Stimulated activated CD8-positive, alpha-beta memory T cell treated with anti-CD3 and anti-CD28 coated beads, Interleukin-7, amount 100 ng/mL, for 48 hours (primary cell): ENCODE measurements around the gene EDIL3.
"Not testable (repeated sequence)": the region's sequence is repeated elsewhere in the genome, so short reads cannot be mapped to it uniquely, and the experiment has no call there.

Experiments used
- DNase-seq, 2 donors: peaks; one replicate each; pipeline ENCODE4 v3.0.0-alpha.2; 2020; ENCODE audit warnings: low read depth in 1 of 2; ENCODE audit errors: extremely low read depth in 1 of 2

EDIL3 gene

GRCh38 chr5:84191281-84191680, 193.4 kb downstream of the EDIL3 start:
- no peak for DNase-seq

GRCh38 chr5:84184857-84185256, 199.8 kb downstream of the EDIL3 start:
- DNase-seq: no peak

DNA sequence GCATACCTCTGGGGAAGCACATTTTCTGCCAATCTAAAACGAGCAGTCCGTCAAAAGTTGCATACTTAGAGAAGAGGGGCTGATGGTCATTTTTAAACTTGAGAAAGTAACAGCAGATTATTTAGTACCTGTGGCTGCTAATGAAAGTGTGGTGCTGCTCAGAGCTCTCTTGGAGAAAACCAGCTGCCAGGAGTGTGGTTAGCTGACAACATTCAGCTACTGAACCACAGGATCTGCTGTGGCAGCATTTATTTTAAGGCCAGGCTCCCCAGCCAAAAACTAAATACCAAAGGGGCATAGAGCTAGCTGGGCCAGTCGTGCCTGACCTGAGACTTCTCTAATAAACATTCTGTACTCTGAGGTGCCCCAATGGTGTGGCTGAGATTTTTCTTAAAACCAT, 203.6 kb downstream of the EDIL3 start:
- DNase-seq: no peak

- DNase-seq: no peak
Observed at GRCh38 chr5:84168841-84169240, 215.8 kb downstream of the EDIL3 start.

- DNase-seq: no peak
Observed at GRCh38 chr5:84163671-84164070, 221.0 kb downstream of the EDIL3 start.

GRCh38 chr5:84162695-84163094, 222.0 kb downstream of the EDIL3 start:
- no peak for DNase-seq

DNA sequence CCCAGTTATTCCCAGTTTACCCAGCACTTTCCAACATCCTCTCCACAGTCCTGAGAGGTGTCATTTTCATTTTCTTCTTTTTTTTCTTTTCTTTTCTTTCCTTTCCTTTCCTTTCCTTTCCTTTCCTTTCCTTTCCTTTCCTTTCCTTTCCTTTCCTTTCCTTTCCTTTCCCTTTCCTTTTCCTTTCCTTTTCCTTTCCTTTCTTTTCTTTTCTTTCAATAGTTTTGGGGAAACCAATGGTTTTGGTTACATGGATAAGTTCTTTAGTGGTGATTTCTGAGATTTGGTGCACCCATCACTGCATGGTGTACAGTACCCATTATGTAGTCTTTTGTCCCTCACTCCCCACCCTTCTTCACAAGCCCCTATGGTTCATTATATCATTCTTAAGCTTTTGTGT, 224.0 kb downstream of the EDIL3 start:
- DNase-seq: not testable (repeated sequence)

DNA sequence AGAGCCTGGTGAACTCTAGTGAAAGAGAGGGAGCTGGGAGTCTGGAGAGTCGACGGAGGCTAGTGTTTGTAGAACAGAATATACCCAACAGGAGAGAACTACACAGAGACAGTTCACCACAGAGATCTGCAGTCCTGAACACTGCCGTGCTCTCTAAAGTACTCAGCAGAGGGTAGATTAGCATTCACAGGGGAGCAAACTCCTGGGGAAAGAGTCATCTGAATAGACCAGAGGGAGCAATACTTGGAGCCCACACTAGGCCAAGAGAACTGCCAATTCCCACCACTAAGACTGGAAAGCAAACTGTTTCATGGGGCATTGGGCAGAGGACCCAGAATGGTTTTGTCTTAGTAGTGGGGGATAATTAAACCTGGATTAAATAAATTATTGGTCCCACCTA, 235.6 kb downstream of the EDIL3 start:
- no peak for DNase-seq

DNA sequence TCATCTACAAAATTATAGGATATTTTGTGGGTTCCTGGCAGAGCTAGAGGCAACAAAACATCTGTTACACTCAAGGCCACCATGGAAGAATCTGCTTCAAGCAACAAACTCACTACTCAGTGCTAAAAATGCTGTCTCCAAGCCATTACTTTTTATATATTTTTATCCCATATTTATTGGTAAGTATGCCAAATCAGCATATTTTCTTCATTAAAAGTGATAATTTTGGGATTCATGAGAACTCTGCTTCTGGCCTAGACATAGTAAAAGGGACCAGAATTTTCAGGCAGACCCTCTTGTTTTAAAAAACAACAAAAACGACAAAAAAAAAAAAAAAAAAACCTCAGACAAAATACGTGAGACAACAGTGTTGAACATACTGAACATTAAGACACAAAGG, 236.0 kb downstream of the EDIL3 start:
- DNase-seq: no peak

GRCh38 chr5:84137541-84137940, 247.1 kb downstream of the EDIL3 start:
- DNase-seq: no peak

DNA sequence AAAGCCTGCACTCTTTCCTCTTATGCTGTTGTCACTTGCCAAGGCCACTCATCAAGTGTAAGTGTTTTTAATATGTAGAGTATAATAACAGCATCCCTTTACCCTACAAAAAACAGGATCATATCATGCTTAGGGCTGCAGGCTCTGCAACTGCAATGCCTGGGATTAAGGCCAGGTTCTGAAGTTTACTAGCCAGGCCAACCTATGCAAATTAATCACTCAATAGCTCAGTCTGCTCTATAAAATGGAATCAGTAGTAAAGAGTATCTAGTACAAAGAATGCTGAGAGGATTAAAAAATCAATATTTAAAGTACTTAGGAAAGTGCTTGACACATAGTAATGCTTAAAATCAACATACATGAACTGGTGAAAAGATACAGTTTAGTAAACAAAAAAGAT, 253.3 kb downstream of the EDIL3 start:
- no peak for DNase-seq

- DNase-seq: no peak
Observed at GRCh38 chr5:84130006-84130580, 254.6 kb downstream of the EDIL3 start.

- no peak for DNase-seq
Observed at GRCh38 chr5:84125216-84125615, 259.5 kb downstream of the EDIL3 start.

DNA sequence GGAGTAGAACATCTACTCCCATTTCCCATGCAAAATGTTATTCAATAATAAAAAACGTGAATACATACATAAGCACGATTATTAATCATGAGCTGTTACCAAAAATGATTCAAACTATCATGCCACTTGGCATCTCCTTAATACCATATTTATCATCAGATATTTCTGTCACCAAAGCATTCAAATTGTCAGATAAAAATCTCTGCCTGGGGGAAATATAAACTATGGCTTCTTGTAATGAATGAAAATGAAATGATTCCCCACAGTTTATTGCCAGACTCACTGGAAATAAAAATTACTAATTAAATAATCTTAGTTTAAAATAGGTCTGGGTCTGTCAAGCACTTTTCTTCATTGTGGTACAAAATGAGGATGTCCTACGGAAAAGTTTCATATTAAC, 265.4 kb downstream of the EDIL3 start:
- no peak for DNase-seq

DNA sequence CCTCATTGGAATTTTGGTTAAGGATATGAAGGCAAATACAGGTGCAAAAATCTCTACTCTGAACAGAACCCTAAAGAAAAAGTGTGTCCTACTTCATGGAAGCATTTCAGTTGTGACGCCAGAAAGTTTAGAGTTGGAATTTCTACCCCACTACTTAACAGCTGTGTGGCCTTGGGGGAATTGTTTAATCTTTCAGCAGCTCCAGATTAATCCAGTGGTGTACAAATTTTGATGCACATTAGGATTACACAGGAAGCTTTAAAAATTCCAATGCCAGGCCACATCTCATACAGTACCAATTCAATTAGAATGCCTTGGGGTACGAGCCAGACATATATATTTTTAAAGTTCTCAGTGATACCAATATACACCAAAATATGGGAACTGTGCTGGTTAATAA, 266.1 kb downstream of the EDIL3 start:
- DNase-seq: no peak

DNA sequence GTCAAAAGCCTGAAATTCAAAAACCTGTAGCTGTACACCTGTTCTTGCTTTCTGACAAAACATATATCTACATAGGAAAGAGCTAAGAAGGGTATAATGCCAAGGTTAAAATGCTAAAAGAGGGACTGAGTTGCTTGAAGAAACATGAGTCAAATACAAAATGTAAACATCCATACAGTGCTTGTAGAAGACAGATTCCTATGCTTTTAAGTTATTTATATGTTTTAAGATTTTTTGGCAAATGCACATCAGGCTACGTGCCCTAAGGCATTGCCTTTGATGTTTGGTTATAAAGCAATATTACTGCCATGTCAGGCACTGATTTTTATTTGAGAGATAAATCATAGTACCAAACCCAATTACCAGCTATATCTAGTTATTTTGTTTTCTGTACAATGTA, 269.0 kb downstream of the EDIL3 start:
- DNase-seq: no peak

DNA sequence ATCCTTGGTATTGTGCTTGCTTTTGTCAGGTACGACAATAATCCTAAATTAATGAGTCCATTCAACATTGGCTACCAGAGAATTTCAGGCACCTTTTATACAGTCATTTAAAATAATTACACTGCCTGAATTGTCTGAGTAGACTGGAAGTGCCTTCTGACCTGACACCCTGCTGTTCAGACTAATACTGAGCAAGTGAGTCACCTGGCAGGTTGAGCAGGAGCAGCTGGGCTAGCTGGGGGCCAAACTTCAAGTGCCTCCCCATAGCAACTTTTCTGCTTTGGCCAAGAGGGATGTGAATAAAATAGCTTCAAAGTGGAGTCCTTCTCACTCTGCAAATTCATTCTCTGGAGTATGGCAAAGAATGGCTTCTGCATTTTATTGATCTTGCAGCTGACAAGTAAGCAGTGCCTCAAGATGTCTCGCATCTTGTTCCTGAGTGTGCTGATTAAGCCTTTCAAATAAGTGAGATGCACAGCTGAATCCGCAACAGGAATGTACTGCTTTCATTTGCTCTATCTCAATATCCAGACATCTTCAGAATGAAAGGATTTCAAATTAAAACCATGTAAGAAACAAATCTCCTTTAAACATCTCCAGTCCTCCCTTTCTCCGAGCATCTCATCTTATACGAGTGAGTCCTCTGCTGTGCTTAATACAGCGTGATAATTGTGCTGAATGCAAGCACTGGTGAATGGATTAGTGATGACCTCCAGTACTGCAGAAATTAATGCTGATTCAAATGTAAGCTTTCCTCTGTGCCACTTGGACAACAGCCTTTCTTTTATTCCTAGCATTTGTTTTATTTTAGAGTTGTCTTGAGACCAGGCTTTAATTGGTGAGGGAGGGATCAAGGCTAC, 271.2 kb downstream of the EDIL3 start:
- DNase-seq: no peak

DNA sequence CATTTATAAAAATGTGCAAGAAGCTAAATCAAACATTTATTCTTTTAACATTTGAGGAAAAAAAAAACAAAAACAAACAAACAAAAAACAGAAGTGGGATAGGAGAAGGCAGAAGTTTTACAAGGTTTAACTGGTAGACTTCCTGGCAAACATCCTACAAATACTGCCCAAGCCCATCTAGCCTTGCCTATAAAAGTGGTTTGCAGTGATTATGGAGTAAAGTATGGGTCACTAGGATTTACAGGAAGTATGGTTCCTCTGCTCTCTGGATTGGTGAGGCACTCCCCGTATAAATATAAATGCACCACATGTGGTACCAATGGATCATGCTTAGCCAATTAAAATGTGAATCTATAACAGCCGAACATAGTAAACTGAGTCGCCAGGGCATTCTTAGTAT, 291.9 kb downstream of the EDIL3 start:
- no peak for DNase-seq

DNA sequence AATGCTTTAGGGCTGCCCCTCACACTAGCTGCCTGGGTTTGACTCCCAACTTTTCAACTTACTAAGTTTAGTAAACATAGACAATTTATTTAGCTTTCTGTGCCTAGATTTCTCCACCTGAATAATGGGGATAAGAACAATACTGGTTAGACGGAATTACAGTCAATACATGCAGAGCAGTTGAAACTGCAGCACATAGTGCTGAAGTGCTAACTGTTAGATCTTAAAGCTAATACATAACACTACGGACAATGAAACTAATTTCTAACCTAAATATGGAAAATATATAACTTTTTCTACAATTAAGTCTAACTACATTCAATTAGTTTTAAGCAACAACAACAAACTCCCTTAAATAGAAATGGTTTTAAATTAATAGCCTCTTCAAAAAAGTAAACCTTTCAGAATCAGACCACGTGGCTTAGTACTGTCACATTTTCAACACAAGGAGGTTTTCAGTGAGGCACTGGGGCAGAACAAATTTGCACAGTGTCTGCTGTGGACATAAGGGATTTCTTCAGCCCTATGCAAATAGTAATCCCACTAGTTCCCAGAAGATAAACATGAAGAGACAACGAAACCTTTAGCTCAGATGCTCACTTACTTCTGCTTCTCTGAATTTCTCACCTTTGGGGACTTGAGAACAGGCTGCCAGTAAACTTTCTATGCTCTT, 293.4 kb downstream of the EDIL3 start:
- DNase-seq: no peak

- DNase-seq: no peak
Observed at GRCh38 chr5:84088996-84089395, 295.7 kb downstream of the EDIL3 start.

DNA sequence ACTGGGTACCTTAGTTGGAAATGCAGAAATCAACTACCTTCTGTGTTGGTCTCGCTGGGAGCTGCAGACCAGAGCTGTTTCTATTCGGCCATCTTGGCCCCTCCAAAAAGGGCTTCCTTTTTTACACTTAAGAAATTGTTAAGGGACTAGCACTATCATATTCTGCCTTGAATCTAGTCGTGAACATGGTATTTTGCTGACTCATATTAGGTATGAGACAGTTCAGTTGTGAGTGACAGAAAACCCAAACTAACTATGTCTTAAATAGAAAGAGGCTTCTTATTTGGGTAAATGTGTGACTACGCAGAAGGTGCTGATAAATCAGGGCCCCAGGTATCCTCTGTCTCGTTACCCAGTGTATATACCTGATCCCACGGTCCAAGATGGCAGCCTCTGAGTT, 298.2 kb downstream of the EDIL3 start:
- DNase-seq: no peak

- DNase-seq: no peak
Observed at GRCh38 chr5:84085387-84086041, 299.2 kb downstream of the EDIL3 start.
